Common myeloid progenitor, CD34-positive (primary cell): ENCODE data around the gene GRAMD1C.

Source experiments
- CTCF ChIA-PET: fragments of 350-600 bp; sonication (Branson Sonifier 250); formaldehyde crosslinking; loops from one replicate; lab custom pipeline; 2021; ENCODE audit warnings: antibody characterized with exemption; lab: Charles Lee
- POLR2A ChIA-PET: fragments of 350-600 bp; sonication (Branson Sonifier 250); formaldehyde crosslinking; loops from one replicate; lab custom pipeline; 2021; ENCODE audit warnings: antibody characterized with exemption; lab: Charles Lee
- DNase-seq, 3 donors: peaks; one replicate each; pipeline versions ENCODE4 v3.0.0 to v3.0.0-alpha.2; 2013
- H3K27ac ChIP-seq, 2 experiments: 1 replicate in 1 of 2; 2 replicates in 1 of 2; pipeline ENCODE4 v1.7.0; 2013; ENCODE audit warnings: inconsistent platforms in 2 of 2, low read length in 2 of 2, mild to moderate bottlenecking in 2 of 2, low read depth in 1 of 2, moderate library complexity in 1 of 2; ENCODE audit not compliant: severe bottlenecking in 2 of 2, insufficient read depth in 1 of 2, poor library complexity in 1 of 2
- H3K27me3 ChIP-seq, 5 experiments: replicated peaks in 2 of 5; 1 replicate in 3 of 5; 2 replicates in 2 of 5; pipeline versions ENCODE4 v1.6.1 to v1.7.0; 2013; ENCODE audit warnings: low read length in 4 of 5, mild to moderate bottlenecking in 2 of 5, moderate library complexity in 2 of 5, inconsistent platforms in 1 of 5; ENCODE audit not compliant: insufficient read depth in 5 of 5, control insufficient read depth in 4 of 5
- H3K36me3 ChIP-seq, 4 experiments: 1 replicate in 2 of 4; 2 replicates in 2 of 4; pipeline versions ENCODE4 v1.6.1 to v1.7.0; 2013; ENCODE audit warnings: low read length in 3 of 4, control low read depth in 1 of 4, mild to moderate bottlenecking in 1 of 4; ENCODE audit not compliant: control insufficient read depth in 4 of 4, insufficient read depth in 4 of 4
- H3K4me1 ChIP-seq, 4 experiments: 1 replicate in 3 of 4; 2 replicates in 1 of 4; pipeline versions ENCODE4 v1.6.1 to v1.7.1; 2013; ENCODE audit warnings: low read length in 3 of 4, mild to moderate bottlenecking in 3 of 4, control low read depth in 1 of 4, inconsistent platforms in 1 of 4, moderate library complexity in 1 of 4; ENCODE audit not compliant: control insufficient read depth in 4 of 4, insufficient read depth in 4 of 4; ENCODE audit errors: control extremely low read depth in 1 of 4
- H3K4me3 ChIP-seq, 7 experiments: 1 replicate in 4 of 7; 2 replicates in 3 of 7; pipeline versions ENCODE4 v1.5.1 to v1.7.0; 2013; ENCODE audit warnings: mild to moderate bottlenecking in 7 of 7, low read length in 6 of 7, moderate library complexity in 6 of 7, inconsistent platforms in 2 of 7, low read depth in 2 of 7, control low read depth in 1 of 7; ENCODE audit not compliant: insufficient read depth in 4 of 7, control insufficient read depth in 1 of 7; ENCODE audit errors: extremely low read depth in 1 of 7
- H3K9me3 ChIP-seq, 5 experiments: 1 replicate in 4 of 5; 2 replicates in 1 of 5; pipeline versions ENCODE4 v1.6.1 to v1.7.1; 2013; ENCODE audit warnings: low read length in 4 of 5, mild to moderate bottlenecking in 2 of 5, inconsistent platforms in 1 of 5, low read depth in 1 of 5, moderate library complexity in 1 of 5; ENCODE audit not compliant: control insufficient read depth in 4 of 5, insufficient read depth in 2 of 5; ENCODE audit errors: control extremely low read depth in 1 of 5
- whole genome bisulfite sequencing: methylation state at CpG from one replicate; pipeline ENCODE4 v1.1.5; 2013; ENCODE audit not compliant: insufficient coverage; 5-methylcytosine and 5-hydroxymethylcytosine counted together

GRAMD1C gene

DNA sequence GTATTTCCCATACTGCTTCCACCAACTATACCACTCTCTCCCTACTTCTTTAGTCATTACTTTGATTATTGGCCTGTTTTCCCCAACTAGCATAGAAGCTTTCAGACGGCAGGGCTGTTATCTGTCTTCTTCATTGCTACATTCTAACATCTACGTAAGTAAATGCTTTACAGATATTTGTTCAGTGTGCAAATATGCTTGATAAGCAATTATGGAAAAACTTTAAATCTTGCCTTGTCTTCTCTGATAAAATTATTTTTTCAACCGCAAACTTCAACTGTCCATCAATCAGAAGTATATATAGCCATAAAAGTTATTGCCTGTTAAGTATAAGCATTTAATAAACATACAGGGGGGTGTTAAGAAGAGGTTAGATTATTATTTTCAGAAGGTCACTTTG is 145.0 kb downstream of the GRAMD1C start:
- Histone ChIP-seq H3K36me3 (peaks cover 2 to 18% (median 5%) of the 10 kb centered on the region in 4 experiments), H3K4me3 (no peak overlapping the region), H3K4me1 (peaks cover 0 to 7% (median 4%) of the 10 kb centered on the region in 4 experiments), H3K27me3 (no peaks in the 10 kb centered on the region), H3K27ac (no peak overlapping the region), H3K9me3 (peaks cover 0 to 7% (median 0%) of the 10 kb centered on the region in 5 experiments)
- ChIA-PET POLR2A (no interaction called here), CTCF (no interaction called here)
- DNase-seq, result no peak
- WGBS, result no CpG with 5 or more reads among the region's 3 CpGs

DNA sequence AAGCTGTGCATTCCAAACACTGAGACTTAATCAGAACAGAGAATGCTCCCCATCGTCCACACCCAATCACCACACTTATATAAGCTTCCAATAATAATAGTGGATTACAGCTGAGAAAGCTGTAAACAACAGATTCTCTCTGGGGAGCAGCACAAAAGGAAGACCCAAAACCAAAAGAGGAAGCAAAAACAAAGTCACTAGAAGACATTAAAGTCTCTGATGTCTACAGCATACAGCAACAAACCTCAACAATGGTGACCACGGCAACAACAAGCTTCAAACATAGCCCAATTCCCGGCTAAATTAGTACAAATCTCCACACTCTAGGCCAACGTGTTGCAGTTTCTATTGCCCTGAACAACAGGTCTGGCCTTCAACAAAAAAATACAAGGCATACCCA is 147.0 kb downstream of the GRAMD1C start:
- Histone ChIP-seq H3K27ac (peak overlapping the region; percentile 4 to 16), H3K27me3 (no peaks in the 10 kb centered on the region), H3K4me3 (no peak overlapping the region), H3K4me1 (peaks cover 0 to 7% (median 4%) of the 10 kb centered on the region in 4 experiments), H3K9me3 (peaks cover 0 to 7% (median 2%) of the 10 kb centered on the region in 5 experiments), H3K36me3 (peaks cover 0 to 9% (median 2%) of the 10 kb centered on the region in 4 experiments)
- ChIA-PET POLR2A (no interaction called here), CTCF (interaction anchor here (0.6 kb wide), 1 partner anchor 306 kb away, joined by 3 read pairs; no protein-coding TSS in a partner anchor)
- peak; percentile 14 to 69 (median 61) for DNase-seq
- WGBS, result 93% methylated on average over 3 of the region's 4 CpGs
